Hepatocyte (in vitro differentiated cells): ENCODE results near the gene OPCML. TPM values are rescaled to one million over a fixed set of nuclear protein-coding genes. Genes with fewer than 3 reads are reported as not detected.

Experiments
- DNase-seq: peaks from one replicate; pipeline ENCODE4 v3.0.0-alpha.2; 2016; ENCODE audit warnings: low spot score
- H2AFZ ChIP-seq: fragments of 200-600 bp; sonication (generic); 2 replicates; pipeline ENCODE4 v1.6.0; 2016; ENCODE audit warnings: antibody characterized with exemption, mild to moderate bottlenecking
- H3K27ac ChIP-seq: fragments of 200-600 bp; sonication (generic); 2 replicates; pipeline ENCODE4 v1.5.1; 2016; ENCODE audit warnings: mild to moderate bottlenecking
- H3K27me3 ChIP-seq: fragments of 200-600 bp; sonication (generic); 2 replicates; pipeline ENCODE4 v1.6.1; 2016
- H3K36me3 ChIP-seq: fragments of 200-600 bp; sonication (generic); replicated peaks from 2 replicates; pipeline ENCODE4 v1.5.1; 2016; ENCODE audit warnings: low read depth; ENCODE audit not compliant: insufficient read depth
- H3K4me1 ChIP-seq: fragments of 200-600 bp; sonication (generic); 2 replicates; pipeline ENCODE4 v1.5.1; 2016; ENCODE audit warnings: mild to moderate bottlenecking, moderate library complexity; ENCODE audit not compliant: insufficient read depth
- H3K4me2 ChIP-seq: fragments of 200-600 bp; sonication (generic); 2 replicates; pipeline ENCODE4 v1.6.0; 2016
- H3K4me3 ChIP-seq: fragments of 200-600 bp; sonication (generic); 2 replicates; pipeline ENCODE4 v1.5.1; 2016; ENCODE audit warnings: mild to moderate bottlenecking
- H3K79me2 ChIP-seq: fragments of 200-600 bp; sonication (generic); 2 replicates; pipeline ENCODE4 v1.6.0; 2017; ENCODE audit warnings: mild to moderate bottlenecking
- H3K9me2 ChIP-seq: fragments of 200-600 bp; sonication (generic); replicated peaks from 2 replicates; pipeline ENCODE4 v1.6.0; 2017; ENCODE audit warnings: mild to moderate bottlenecking; ENCODE audit not compliant: insufficient read depth
- H3K9me3 ChIP-seq: fragments of 200-600 bp; sonication (generic); 2 replicates; pipeline ENCODE4 v1.5.1; 2016; ENCODE audit warnings: low read depth, mild to moderate bottlenecking
- H4K20me1 ChIP-seq: fragments of 200-600 bp; sonication (generic); 2 replicates; pipeline ENCODE4 v1.6.0; 2016; ENCODE audit warnings: mild to moderate bottlenecking; ENCODE audit not compliant: insufficient read depth, poor library complexity, severe bottlenecking
- EZH2 ChIP-seq: fragments of 200-600 bp; sonication (generic); IDR thresholded peaks from 2 replicates; pipeline ENCODE4 v1.6.1; 2016; ENCODE audit warnings: antibody characterized with exemption, mild to moderate bottlenecking, borderline replicate concordance
- EZH2phosphoT487 ChIP-seq: fragments of 200-600 bp; sonication (generic); IDR thresholded peaks from one replicate; pipeline ENCODE4 v1.6.1; 2018; ENCODE audit warnings: antibody characterized with exemption, mild to moderate bottlenecking, low read depth, moderate library complexity; ENCODE audit not compliant: unreplicated experiment, severe bottlenecking
- WGBS: methylation state at CpG from one replicate; pipeline ENCODE4 v1.1.6; 2016; ENCODE audit warnings: low lambda C conversion rate; ENCODE audit errors: missing lambda C conversion rate; 5-methylcytosine and 5-hydroxymethylcytosine counted together
- polyA plus RNA-seq: library from polyadenylated mRNA; unstranded; fragments of >200 nt; fragmentation: Nextera tagmentation; extraction: Ambion mirVana; gene quantifications from 2 replicates; pipeline ENCODE4 v1.2.1, GENCODE V29; 2016
- total RNA-seq: library from RNA; depleted of rRNA; stranded (reverse); fragments of >200 nt; gene quantifications from 2 replicates; pipeline ENCODE4 v1.2.3, GENCODE V29; 2014
- TF ChIP-seq, protein P1 (sequence below): fragments of 200-600 bp; sonication (generic); IDR thresholded peaks from 2 replicates; pipeline ENCODE4 v1.5.1; 2016; ENCODE audit warnings: antibody characterized with exemption, mild to moderate bottlenecking; ENCODE audit not compliant: poor library complexity

OPCML gene
- total and polyA plus RNA-seq, 2 experiments from 2014 or later: 0.37 to 0.98 TPM

DNA sequence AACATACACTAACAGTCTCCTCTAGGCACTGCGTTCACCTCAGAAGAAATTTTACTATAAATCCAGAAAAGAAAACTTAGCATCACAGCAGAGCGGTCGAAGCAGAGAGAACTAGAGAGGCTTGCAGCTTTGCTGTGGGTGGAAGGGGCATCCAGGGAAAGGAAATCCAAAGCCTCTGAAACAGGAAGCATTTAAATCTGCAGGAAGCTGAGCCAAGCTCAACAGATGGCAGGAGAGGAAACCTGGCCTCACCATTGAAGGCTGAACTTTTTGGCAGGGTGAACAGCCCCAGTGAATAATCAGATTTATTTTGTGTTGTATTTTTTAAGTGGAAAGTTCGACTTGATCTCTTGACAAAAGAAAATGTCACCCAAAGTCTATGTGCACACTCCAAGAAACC lies 858.1 kb downstream of the OPCML start:
- Histone ChIP-seq H3K4me2 (no peak overlapping the region), H3K36me3 (no peaks in the 10 kb centered on the region), H3K4me3 (no peak overlapping the region), H3K27me3 (no peaks in the 10 kb centered on the region), H3K9me3 (no peaks in the 10 kb centered on the region), H2AFZ (no peak overlapping the region), H3K4me1 (no peaks in the 10 kb centered on the region), H3K79me2 (no peaks in the 10 kb centered on the region), H4K20me1 (no peaks in the 10 kb centered on the region), H3K27ac (no peak overlapping the region), H3K9me2 (no peaks in the 10 kb centered on the region)
- no peak for DNase-seq
- WGBS: 57% methylated on average over 4 of the region's 4 CpGs
- TF ChIP-seq, protein P1, sequence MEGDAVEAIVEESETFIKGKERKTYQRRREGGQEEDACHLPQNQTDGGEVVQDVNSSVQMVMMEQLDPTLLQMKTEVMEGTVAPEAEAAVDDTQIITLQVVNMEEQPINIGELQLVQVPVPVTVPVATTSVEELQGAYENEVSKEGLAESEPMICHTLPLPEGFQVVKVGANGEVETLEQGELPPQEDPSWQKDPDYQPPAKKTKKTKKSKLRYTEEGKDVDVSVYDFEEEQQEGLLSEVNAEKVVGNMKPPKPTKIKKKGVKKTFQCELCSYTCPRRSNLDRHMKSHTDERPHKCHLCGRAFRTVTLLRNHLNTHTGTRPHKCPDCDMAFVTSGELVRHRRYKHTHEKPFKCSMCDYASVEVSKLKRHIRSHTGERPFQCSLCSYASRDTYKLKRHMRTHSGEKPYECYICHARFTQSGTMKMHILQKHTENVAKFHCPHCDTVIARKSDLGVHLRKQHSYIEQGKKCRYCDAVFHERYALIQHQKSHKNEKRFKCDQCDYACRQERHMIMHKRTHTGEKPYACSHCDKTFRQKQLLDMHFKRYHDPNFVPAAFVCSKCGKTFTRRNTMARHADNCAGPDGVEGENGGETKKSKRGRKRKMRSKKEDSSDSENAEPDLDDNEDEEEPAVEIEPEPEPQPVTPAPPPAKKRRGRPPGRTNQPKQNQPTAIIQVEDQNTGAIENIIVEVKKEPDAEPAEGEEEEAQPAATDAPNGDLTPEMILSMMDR: no peak
- TF ChIP-seq EZH2 (no peak), EZH2phosphoT487 (no peak)

DNA sequence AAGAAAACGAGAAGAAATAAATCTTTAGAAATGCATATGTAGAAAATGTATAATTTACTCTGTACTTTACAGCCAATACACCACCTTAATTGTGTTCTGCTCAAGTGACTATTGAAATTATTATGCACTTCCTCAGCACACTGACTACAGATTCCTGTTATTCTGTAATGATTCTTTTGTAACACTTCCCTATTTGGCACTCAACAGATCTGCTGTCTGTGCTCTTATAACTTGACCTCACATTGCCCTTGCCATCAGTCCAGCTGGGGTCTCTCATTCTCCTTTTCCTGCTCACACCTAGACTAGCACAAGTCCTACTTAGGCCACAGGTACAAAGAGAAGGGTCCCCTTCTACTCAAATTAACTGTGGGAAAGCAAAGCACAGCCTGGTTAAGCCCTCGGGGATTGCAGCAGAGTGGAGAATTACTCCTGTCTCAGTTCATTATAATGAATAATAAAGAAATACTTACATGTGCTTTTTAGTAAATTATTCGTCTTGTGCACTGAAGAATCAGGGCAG lies 860.4 kb downstream of the OPCML start:
- no peaks in the 10 kb centered on the region for H3K4me1 ChIP-seq
- WGBS: 63% methylated on average over 3 of the region's 3 CpGs

DNA sequence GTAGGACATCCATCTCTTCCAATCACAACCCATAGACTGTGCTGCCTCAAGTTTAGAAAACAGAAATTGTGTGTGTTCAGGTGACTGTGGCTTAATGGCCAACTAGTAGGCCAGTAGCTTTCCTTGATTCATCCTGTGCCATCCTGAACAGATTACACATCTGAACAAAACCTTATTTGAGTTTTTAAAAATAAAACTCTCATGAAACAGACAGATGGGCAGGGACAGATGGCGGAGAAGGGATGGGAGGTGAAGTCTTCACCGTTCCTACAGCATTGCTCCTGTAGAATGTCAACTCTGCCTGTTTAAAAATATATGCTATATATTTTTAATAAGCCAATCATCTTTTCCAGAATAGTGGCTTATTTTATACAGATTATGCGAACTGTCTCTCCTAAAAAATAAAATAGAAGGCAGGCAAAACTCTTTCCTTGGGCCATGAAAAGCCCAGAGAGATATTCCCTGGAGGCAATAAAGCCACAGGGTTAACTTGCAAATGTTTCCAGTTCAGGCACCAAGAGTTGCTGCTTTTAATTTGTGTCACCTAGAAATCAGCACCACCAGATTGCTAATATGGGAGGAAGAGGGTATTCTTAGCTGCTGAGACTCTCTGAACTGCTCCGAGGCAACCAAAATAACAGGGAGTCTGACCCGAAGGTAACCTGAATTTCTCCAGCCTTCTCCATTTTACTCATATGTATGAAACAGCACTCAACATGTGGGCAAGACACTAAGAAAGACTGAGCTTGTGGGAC lies 861.2 kb downstream of the OPCML start:
- Histone ChIP-seq H3K36me3 (no peaks in the 10 kb centered on the region), H2AFZ (no peak overlapping the region), H4K20me1 (no peaks in the 10 kb centered on the region), H3K9me3 (no peaks in the 10 kb centered on the region), H3K27ac (no peak overlapping the region), H3K4me3 (no peak overlapping the region), H3K4me2 (no peak overlapping the region), H3K27me3 (no peaks in the 10 kb centered on the region), H3K9me2 (no peaks in the 10 kb centered on the region), H3K79me2 (no peaks in the 10 kb centered on the region), H3K4me1 (no peaks in the 10 kb centered on the region)
- no peak for DNase-seq
- TF ChIP-seq EZH2phosphoT487 (no peak), EZH2 (no peak)
- TF ChIP-seq, protein P1: no peak
- WGBS: 91% methylated on average over 5 of the region's 5 CpGs

More for the DNA sequence above, 860.4 kb downstream of the OPCML start:
- no peak for DNase-seq
- no peaks in the 10 kb centered on the region for H3K79me2 ChIP-seq
- no peak overlapping the region for H3K27ac ChIP-seq
- H3K9me2 ChIP-seq: no peaks in the 10 kb centered on the region
- H3K9me3 ChIP-seq: no peaks in the 10 kb centered on the region
- no peak overlapping the region for H2AFZ ChIP-seq
- H3K4me2 ChIP-seq: no peak overlapping the region
- H3K4me3 ChIP-seq: no peak overlapping the region
- no peaks in the 10 kb centered on the region for H3K27me3 ChIP-seq
- H3K36me3 ChIP-seq: no peaks in the 10 kb centered on the region
- H4K20me1 ChIP-seq: no peaks in the 10 kb centered on the region
- TF ChIP-seq, protein P1: no peak
- TF ChIP-seq EZH2phosphoT487: no peak
